IgD-negative memory B cell (primary cell): ENCODE results near the gene CD81. TPM values are rescaled to one million over a fixed set of nuclear protein-coding genes. Genes with fewer than 3 reads are reported as not detected.
"Not testable (repeated sequence)": the region's sequence is repeated elsewhere in the genome, so short reads cannot be mapped to it uniquely, and the experiment has no call there.

ENCODE experiments used
- H3K27ac Mint-ChIP-seq, 3 donors: one replicate each; pipeline ENCODE4 v1.8.0; 2020 to 2022; ENCODE audit warnings: mild to moderate bottlenecking in 3 of 3, mixed read lengths in 3 of 3, moderate library complexity in 1 of 3
- H3K27me3 Mint-ChIP-seq: one replicate; pipeline ENCODE4 v1.8.0; 2021; ENCODE audit warnings: mixed read lengths
- H3K36me3 Mint-ChIP-seq: one replicate; pipeline ENCODE4 v1.8.0; 2020; ENCODE audit warnings: mild to moderate bottlenecking, mixed read lengths
- H3K4me1 Mint-ChIP-seq, 3 donors: one replicate each; pipeline ENCODE4 v1.8.0; 2020 to 2022; ENCODE audit warnings: mixed read lengths in 3 of 3, mild to moderate bottlenecking in 1 of 3
- H3K4me3 Mint-ChIP-seq, 4 donors: one replicate each; pipeline ENCODE4 v1.8.0; 2020 to 2022; ENCODE audit warnings: mild to moderate bottlenecking in 4 of 4, mixed read lengths in 4 of 4, moderate library complexity in 3 of 4
- H3K9me3 Mint-ChIP-seq, 3 donors: one replicate each; pipeline ENCODE4 v1.8.0; 2020 to 2021; ENCODE audit warnings: mixed read lengths in 3 of 3, mild to moderate bottlenecking in 1 of 3
- polyA plus RNA-seq: library from polyadenylated mRNA; unstranded; fragments of 300-500 nt; fragmentation: Illumina TruSeq; gene quantifications from one replicate; pipeline ENCODE4 v1.2.3, GENCODE V29; 2021

Gene CD81
- polyA plus RNA-seq, 1 donor from 2014 or later = 195 TPM

DNA sequence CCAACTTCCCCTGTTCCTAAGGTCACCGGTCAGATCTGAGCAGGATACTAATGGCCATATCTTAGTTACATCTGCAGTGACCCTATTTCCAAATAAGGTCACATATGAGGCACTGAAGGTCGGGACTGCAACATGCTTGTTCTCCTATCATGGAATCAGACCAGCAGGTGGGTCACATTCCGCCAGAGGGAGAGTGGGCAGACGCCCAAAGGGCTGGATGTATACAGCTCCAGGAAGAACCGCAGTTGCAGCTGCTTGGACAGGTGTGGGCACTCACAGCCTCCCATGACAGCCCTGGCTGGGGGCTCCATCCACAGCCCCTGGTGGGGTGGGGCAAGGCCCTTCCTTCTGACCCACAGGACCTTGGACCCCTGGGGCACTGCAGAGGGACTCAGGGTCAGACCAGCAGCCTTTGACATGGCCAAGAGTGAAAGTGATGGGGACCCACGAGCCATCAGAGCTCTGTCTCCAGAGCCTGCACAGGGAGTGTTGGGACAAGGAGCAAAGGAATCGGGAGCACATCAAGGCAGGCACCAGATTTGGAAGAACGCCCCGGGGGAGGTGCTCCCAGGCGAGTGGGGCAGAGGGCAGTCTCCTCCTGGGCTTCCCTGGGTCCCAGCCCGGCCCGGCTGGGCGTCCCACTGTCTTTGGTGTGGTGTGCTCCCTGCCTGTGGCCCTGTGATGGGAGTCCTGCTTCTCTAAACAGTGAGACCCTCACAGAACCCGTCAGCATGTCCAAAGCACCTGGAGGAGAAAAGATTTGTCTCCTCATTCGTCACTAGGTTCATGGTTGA lies 13.3 kb upstream of the CD81 start:
- H3K27ac Mint-ChIP-seq = no peak overlapping the region
- H3K4me1 Mint-ChIP-seq = peaks cover 0 to 8% (median 6%) of the 10 kb centered on the region in 3 donors
- no peak overlapping the region for H3K4me3 Mint-ChIP-seq
- H3K36me3 Mint-ChIP-seq = peaks cover 2% of the 10 kb centered on the region
- no peaks in the 10 kb centered on the region for H3K27me3 Mint-ChIP-seq
- H3K9me3 Mint-ChIP-seq = no peaks in the 10 kb centered on the region

DNA sequence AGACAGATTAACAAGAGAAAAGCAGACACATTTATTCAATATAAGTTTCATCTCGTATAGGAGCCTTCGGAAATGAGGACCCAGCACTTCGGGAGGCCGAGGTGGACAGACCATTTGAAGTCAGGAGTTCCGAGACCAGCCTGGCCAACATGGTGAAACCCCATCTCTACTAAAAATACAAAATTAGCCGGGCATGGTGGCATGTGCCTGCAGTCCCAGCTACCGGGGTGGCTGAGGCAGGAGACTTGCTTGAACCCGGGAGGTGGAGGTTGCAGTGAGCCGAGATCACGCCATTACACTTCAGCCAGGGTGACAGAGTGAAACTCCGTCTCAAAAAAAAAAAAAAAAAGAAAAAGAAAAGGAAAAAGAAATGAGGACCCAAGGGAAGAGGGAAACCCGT lies 12.7 kb upstream of the CD81 start:
- H3K36me3 Mint-ChIP-seq, H3K4me3 Mint-ChIP-seq, H3K4me1 Mint-ChIP-seq, H3K27me3 Mint-ChIP-seq, H3K27ac Mint-ChIP-seq, H3K9me3 Mint-ChIP-seq: not testable (repeated sequence)

DNA sequence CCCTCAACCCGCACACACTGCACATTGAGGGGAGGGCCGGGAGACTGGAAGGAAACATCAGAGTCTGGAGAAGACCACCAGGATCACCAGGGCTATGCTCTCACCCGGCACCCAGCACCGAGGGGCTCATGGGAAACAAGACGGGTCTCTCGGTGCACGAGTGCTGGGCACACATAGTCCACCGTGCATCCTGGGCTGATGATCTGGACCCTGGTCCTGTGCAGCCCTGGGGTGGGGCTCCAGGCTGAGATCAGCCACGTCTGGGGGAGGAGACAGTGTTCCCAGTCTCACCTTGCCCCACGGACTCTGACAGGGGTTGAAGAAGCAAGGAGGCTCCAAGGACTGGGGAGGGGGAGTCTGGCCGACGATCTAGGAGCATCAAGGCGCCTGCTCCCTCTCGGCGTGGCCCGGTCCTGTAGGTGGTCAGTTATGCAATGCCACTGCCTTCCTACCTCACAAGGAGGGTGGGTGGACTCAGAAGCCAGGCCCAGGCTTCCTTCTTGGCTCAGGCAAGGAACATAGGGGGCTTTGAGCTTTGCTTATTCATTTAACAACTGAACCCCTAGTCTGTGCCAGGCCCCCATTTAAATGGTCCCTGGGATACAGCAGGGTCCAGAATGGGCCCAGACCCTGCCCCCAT lies 11.4 kb upstream of the CD81 start:
- peaks cover 0 to 3% (median 2%) of the 10 kb centered on the region in 3 donors for H3K4me1 Mint-ChIP-seq
- no peaks in the 10 kb centered on the region for H3K9me3 Mint-ChIP-seq
- no peak overlapping the region for H3K27ac Mint-ChIP-seq
- H3K4me3 Mint-ChIP-seq = no peak overlapping the region
- H3K27me3 Mint-ChIP-seq = no peaks in the 10 kb centered on the region
- peaks cover 2% of the 10 kb centered on the region for H3K36me3 Mint-ChIP-seq

DNA sequence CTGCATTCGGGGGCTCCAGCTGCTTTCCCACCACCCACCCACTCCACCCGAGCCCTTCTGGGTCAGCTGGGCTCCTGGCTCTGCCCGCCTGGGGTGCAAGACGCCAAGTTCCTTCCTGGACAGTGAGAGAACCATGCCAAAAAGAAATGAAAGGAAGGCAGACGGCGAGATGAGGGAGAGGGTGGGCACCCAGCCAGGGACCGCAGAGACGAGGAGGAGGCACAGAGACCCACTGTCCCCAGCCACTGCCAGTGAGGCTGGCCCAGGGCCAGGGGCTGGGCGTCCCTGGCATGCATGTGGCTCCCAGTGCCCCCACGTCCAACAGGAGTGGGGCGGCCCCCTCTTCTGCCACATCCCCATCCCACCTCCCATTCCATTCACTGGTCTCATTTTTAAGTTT lies 10.8 kb upstream of the CD81 start:
- Mint-ChIP-seq H3K4me1 (peaks cover 0 to 2% (median 1%) of the 10 kb centered on the region in 3 donors), H3K36me3 (peaks cover 2% of the 10 kb centered on the region), H3K27ac (no peak overlapping the region), H3K4me3 (no peak overlapping the region), H3K9me3 (no peaks in the 10 kb centered on the region), H3K27me3 (no peaks in the 10 kb centered on the region)

DNA sequence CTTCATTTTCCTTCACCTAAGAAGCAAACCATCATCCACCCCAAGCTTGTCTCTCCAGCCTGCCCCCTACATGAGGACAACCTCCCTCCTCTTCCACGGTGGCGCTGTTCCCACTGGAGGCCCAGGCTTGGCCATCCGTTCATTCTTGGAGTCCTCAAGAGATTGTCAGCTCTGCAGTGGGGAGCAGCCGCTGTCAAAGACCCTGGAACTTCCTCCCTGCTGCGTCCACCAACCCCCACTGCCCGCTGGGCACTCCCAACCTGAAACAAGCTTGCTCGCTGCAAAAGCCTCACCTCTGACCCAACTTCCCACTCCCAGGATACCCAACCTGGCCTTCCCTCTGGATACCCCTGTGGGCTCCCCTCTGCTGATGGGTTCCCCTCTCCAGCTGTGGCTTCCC lies 10.4 kb upstream of the CD81 start:
- no peak overlapping the region for H3K27ac Mint-ChIP-seq
- H3K9me3 Mint-ChIP-seq = peaks cover 0 to 4% (median 3%) of the 10 kb centered on the region in 3 donors
- no peaks in the 10 kb centered on the region for H3K27me3 Mint-ChIP-seq
- H3K4me3 Mint-ChIP-seq = no peak overlapping the region
- peaks cover 2% of the 10 kb centered on the region for H3K36me3 Mint-ChIP-seq
- H3K4me1 Mint-ChIP-seq = peaks cover 0 to 2% (median 1%) of the 10 kb centered on the region in 3 donors

DNA sequence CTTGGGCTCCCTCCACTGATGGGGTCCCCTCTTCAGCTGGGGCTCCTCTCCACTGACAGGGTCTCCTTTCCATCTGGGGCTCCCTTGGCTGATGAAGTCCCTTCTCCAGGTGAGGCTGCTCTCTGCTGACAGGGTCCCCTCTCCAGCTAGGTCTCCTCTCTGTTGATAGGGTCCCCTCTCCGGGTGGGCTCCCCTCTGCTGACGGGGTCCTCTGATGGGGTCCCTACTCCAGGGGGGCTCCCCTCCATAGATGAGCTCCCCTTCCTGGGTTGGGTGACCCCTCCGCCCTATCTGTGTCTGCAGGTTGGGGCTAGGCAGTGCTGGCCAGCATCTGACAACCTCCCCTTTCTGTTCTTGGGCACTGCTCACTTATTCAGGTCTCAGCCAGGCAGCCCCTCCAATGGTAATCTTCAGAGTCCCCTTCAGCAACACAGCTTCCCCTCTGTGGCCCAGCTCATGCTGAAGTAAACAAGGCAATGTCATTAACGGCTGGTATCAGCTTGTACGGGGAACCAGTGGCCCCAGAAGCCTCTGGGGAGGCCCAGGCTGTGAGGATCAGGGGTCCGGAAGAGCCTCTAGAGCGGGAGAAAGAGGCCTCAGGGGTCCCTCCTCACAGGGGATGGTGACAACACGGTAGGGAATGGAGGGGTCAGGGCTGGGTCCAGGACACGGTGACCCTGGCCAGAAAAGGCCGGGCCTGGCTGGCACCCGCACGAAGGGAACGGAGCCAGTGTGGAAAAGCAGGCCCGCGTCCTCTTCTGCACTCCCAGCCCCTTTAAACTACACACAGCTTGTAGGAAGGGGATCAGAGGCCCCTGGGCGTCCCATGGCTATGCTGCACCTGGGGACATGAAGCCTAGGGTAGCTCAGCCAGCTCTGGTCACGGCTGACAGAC lies 9.6 kb upstream of the CD81 start:
- H3K4me1 Mint-ChIP-seq = peaks cover 0 to 2% (median 1%) of the 10 kb centered on the region in 3 donors
- H3K27me3 Mint-ChIP-seq = no peaks in the 10 kb centered on the region
- H3K9me3 Mint-ChIP-seq = peaks cover 0 to 5% (median 4%) of the 10 kb centered on the region in 3 donors
- no peak overlapping the region for H3K27ac Mint-ChIP-seq
- H3K4me3 Mint-ChIP-seq = no peak overlapping the region
- H3K36me3 Mint-ChIP-seq = peaks cover 2% of the 10 kb centered on the region

DNA sequence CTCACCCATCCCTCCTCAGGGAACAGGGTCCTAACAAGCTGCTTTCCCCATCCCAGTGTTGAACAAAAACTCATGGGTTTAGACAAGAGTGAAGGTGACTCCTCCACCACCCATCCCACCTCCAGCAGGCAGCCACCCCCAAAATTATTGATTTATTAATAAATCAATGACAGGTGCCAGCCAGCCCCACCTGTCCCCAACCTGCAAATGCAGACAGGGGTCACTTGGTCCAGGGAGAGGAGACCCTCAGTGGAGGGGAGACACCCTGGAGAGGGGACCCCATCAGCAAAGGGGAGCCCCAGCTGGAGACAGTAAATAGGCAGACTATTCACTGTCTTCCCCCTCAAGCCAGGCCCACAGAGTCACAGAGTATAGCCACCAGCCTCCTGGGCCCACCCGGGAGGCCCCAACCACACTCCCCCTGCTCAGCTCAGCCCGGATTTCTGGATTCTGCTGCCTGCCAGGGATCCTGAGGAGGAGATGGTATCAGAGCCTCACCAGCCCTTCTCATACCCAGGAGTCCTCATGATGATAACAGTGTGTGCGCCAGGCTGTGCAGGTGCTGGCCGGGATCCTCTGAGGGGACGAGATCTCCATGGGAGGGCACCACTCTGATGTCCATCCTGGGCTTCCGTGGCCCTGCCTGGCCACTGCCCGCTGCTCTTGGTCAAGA lies 8.8 kb upstream of the CD81 start:
- Mint-ChIP-seq H3K27ac (no peak overlapping the region), H3K4me1 (peaks cover 0 to 2% (median 1%) of the 10 kb centered on the region in 3 donors), H3K9me3 (peaks cover 0 to 5% (median 4%) of the 10 kb centered on the region in 3 donors), H3K4me3 (no peak overlapping the region), H3K36me3 (peaks cover 2% of the 10 kb centered on the region), H3K27me3 (no peaks in the 10 kb centered on the region)

DNA sequence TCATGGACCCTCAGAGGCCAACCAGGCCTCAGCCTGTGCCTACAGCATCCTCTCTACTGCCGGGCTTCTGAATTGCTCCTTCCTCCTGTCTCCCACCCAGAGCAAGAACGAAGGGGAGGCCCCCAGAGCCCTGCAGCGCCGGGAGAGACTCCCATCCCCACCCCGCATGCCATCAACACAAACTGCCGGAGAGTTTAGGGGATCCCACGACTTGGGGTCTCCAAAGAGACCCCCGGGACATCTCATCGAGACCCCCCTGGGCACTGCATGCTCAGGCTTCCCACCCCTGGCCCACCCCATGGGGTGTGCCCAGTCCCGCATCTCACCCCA lies 8.3 kb upstream of the CD81 start:
- Mint-ChIP-seq H3K36me3 (peaks cover 2% of the 10 kb centered on the region), H3K27ac (no peak overlapping the region), H3K4me1 (peaks cover 0 to 2% (median 1%) of the 10 kb centered on the region in 3 donors), H3K27me3 (no peaks in the 10 kb centered on the region), H3K4me3 (no peak overlapping the region), H3K9me3 (peaks cover 0 to 5% (median 4%) of the 10 kb centered on the region in 3 donors)

DNA sequence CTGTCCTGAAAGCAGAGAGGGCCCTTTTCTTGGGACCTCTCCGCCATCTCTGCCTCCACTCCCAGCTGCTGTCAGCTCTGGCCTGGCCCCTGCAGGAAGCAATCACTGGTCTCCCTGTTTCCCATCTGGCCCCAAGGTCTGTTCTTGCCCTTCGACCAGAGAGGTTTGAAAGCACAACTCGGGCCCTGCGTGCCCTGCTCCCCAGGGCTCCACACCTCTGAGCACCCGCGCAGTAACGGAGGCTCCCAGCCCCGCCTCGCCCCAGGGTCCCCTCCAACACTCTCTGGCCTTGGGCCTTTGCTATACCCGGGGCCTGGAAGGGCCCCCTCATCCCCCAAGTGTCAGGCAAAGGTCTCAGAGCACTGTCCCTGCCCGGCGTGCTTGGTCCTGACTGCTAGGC lies 7.8 kb upstream of the CD81 start:
- H3K36me3 Mint-ChIP-seq = peaks cover 2% of the 10 kb centered on the region
- H3K4me1 Mint-ChIP-seq = peaks cover 0 to 2% (median 1%) of the 10 kb centered on the region in 3 donors
- no peaks in the 10 kb centered on the region for H3K27me3 Mint-ChIP-seq
- H3K27ac Mint-ChIP-seq = no peak overlapping the region
- H3K9me3 Mint-ChIP-seq = peaks cover 0 to 5% (median 4%) of the 10 kb centered on the region in 3 donors
- H3K4me3 Mint-ChIP-seq = no peak overlapping the region

DNA sequence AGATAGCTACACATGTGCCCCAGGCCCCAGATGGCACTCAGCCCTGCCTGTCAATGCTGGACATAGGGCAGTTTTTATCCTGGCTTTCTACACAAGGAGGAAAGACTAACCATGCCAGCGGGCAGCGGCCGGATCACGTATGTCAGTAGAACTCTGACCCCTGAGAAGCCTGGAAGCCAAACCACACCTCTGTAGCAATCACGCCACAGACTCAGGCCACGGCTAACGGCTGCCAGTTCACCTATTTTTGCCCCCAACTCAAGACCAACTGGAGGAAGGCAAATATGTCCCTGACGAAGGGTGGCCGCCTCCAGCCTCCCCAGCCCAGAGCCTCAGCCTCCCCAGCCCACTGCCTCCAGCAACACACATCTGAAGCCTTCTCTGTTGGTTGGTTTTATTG lies 7.2 kb upstream of the CD81 start:
- H3K9me3 Mint-ChIP-seq = peaks cover 0 to 5% (median 4%) of the 10 kb centered on the region in 3 donors
- H3K36me3 Mint-ChIP-seq = peaks cover 2% of the 10 kb centered on the region
- peak overlapping the region in 1 of 4 donors; percentile 53 for H3K4me3 Mint-ChIP-seq
- H3K27me3 Mint-ChIP-seq = no peaks in the 10 kb centered on the region
- no peak overlapping the region for H3K27ac Mint-ChIP-seq
- H3K4me1 Mint-ChIP-seq = peaks cover 0 to 2% (median 0%) of the 10 kb centered on the region in 3 donors

DNA sequence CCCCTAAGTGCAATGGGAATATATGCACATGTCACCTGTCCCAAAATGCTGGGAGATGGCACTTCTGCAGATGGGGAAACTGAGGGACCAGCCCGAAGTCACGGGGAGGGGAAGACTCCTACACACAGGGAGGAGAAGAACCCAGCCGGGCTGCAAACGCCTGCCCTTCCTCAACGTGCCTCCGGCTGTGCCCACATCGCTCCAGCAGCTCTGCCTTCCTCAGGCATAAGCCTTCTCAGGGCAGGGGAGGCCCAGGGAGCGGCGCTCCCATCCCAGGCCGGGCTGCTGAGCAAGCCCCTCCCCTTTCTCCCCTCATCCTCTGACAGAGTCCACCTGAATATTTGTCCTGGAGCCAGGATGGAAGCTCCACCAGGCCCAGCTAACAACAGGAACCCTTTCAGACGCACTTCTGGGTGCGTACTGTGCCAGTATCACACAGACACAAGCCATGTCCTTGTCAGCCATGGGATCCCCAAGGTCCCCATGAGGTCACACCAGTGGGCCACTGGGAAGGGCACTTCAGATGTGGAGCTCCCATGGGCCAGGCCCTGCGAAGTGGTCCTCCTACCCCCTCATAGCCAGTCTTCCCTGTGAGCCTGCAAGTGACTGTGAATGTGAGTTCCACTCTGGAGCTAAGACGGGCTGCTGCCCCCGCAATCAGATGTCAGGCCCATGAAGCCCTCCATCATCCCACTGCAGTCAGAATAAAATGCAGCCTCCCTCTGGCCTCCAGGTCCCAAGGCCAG lies 2.5 kb upstream of the CD81 start:
- Mint-ChIP-seq H3K4me3 (peak overlapping the region in 2 of 4 donors; percentile 37 to 64), H3K27me3 (no peaks in the 10 kb centered on the region), H3K36me3 (no peaks in the 10 kb centered on the region), H3K4me1 (peaks cover 0 to 4% (median 2%) of the 10 kb centered on the region in 3 donors), H3K9me3 (peaks cover 0 to 5% (median 4%) of the 10 kb centered on the region in 3 donors), H3K27ac (no peak overlapping the region)

DNA sequence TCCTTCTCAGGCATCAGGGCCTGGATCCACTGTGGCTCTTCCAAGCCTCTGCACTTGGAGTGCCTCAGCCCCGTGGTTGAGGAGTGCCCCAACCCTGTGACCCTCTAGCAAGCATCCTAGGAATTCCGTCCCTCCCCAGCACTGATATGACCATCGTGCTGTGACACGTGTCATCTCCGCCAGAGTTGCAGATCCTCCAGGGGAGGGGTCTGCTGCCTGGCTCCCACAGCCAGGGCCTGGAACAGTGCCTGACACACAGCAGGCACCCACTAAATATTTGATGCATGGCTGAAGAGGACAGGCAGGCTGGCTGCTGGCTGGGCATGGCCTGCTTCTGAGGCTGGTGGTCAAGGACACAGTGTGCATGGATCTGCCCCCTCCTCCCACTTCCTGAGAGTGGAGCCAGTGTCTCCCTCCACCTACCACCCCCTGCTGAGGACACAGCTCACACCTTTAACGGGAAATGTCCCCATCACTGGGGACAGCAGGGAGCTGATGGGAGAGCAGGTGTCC lies 1.7 kb upstream of the CD81 start:
- peak overlapping the region in 3 of 4 donors; percentile 9 to 68 (median 64) for H3K4me3 Mint-ChIP-seq
- no peaks in the 10 kb centered on the region for H3K27me3 Mint-ChIP-seq
- peak overlapping the region in 2 of 3 donors; percentile 33 to 56 for H3K27ac Mint-ChIP-seq
- H3K4me1 Mint-ChIP-seq = peaks cover 0 to 8% (median 8%) of the 10 kb centered on the region in 3 donors
- H3K9me3 Mint-ChIP-seq = peaks cover 0 to 5% (median 4%) of the 10 kb centered on the region in 3 donors
- H3K36me3 Mint-ChIP-seq = no peaks in the 10 kb centered on the region

DNA sequence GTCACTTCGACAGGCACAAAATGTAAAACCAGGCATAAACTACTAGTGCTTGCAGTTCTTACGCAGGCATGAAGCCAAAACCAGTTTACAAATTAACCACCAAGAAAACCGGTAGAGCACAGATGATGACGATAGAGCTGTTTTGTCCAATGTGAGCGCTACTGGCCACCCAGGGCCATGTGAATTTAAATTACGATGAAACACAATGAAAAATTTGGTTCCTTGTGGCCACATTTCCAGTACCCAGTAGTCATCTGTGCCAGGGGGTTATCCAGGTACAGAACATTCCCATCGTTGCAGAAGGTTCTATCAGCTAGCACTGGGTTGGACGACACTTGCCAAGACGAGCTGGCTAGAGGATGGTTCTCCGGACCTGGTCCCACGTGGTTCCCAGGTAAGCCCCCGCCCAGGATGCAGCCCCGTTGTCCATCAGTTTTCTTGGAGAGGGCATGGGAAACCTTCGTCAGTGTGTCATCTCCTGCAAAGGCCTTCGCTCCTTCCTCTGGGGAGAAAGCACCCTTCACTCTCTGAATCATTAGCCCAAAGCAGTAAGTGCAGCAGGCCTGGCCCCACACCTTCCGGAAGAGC lies 1.1 kb upstream of the CD81 start:
- H3K4me3 Mint-ChIP-seq = peak overlapping the region in 3 of 4 donors; percentile 51 to 68 (median 64)
- H3K27me3 Mint-ChIP-seq = no peaks in the 10 kb centered on the region
- no peaks in the 10 kb centered on the region for H3K36me3 Mint-ChIP-seq
- peaks cover 6 to 14% (median 14%) of the 10 kb centered on the region in 3 donors for H3K4me1 Mint-ChIP-seq
- H3K9me3 Mint-ChIP-seq = peaks cover 0 to 5% (median 4%) of the 10 kb centered on the region in 3 donors
- H3K27ac Mint-ChIP-seq = peak overlapping the region in 2 of 3 donors; percentile 33 to 56
